ENCODE results near the gene EFCAB7. TPM values are rescaled to one million over a fixed set of nuclear protein-coding genes. Genes with fewer than 3 reads are reported as not detected.
A peak's percentile ranks its signal among the peaks of the same experiment; 100 is the strongest.

The EFCAB7 gene
- total RNA-seq: 10 to 100 TPM in 6 of 8 experiments, 1 to 10 TPM in 2; 7.9 to 27.9 (median 20.0) TPM

- in situ Hi-C loops (cut with MboI; ENCODE audit: low pct_unique_long_range_greater_than_20kb in 2 of 9, low sequenced_read_pairs in 9 of 9, unreplicated experiment in 9 of 9): no loop called here
- WGBS, 10 experiments: 0 to 3% (median 1%) methylated on average over 6 to 28 of the region's 50 CpGs; no CpG with 5 or more reads in 1 of the 10 experiments
Observed at GRCh38 chr1:63522891-63523728, at the start of gene EFCAB7, which contains the start of gene ITGB3BP. Gene EFCAB7, plus strand, starts transcription at chr1:63523525. Its CDS starts 2,048 bp downstream, at chr1:63525573. Gene ITGB3BP, minus strand, starts transcription at chr1:63523225. Its CDS starts 92 bp downstream, at chr1:63523133.

DNA sequence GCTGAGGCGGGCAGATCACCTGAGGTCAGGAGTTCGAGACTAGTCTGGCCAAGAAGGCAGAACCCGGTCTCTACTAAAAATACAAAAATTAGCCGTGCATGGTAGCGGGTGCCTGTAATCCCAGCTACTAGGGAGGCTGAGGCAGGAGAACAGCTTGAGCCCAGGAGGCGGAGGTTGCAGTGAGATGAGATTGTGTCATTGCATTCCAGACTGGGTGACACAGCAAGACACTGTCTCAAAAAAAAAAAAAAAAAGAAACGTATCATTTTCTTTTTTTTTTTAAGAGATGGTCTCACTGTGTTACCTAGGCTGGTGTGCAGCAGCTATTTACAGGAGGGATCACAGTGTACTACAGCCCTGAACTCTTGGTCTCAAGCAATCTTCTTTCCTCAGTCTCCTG lies 47.6 kb upstream of the EFCAB7 start:
- ATAC-seq (replicated peaks in 6 of 8): no peak
- in situ Hi-C loops (cut with MboI; ENCODE audit: low pct_unique_long_range_greater_than_20kb in 2 of 9, low sequenced_read_pairs in 9 of 9, unreplicated experiment in 9 of 9): no loop called here
- no peak overlapping the region for H3K4me3 ChIP-seq
- 67 to 100% (median 94%) methylated on average over 2 to 7 of the region's 7 CpGs for WGBS, 10 experiments
- no peak overlapping the region for H3K27ac ChIP-seq
- H3K4me1 ChIP-seq (replicated peaks in 1 of 2): no peaks in the 10 kb centered on the region

More at GRCh38 chr1:63522891-63523728, at the start of gene EFCAB7, which contains the start of gene ITGB3BP:
- peak within 1 kb of the TSS; percentile 92 to 98 for H3K27ac ChIP-seq
- peak within 1 kb of the TSS; percentile 75 to 90 (median 80) for H3K4me3 ChIP-seq
- H3K4me1 ChIP-seq (replicated peaks in 1 of 2): peaks cover 9 to 12% of the 10 kb centered on the region in 2 donors
- ATAC-seq (replicated peaks in 6 of 8): peak; percentile 93 to 98 (median 97)

- H3K4me3 ChIP-seq: no peak overlapping the region
- no peak for ATAC-seq (replicated peaks in 6 of 8)
- in situ Hi-C loops (cut with MboI; ENCODE audit: low pct_unique_long_range_greater_than_20kb in 2 of 9, low sequenced_read_pairs in 9 of 9, unreplicated experiment in 9 of 9): no loop called here
Observed at GRCh38 chr1:63480057-63480456, 43.3 kb upstream of the EFCAB7 start.

DNA sequence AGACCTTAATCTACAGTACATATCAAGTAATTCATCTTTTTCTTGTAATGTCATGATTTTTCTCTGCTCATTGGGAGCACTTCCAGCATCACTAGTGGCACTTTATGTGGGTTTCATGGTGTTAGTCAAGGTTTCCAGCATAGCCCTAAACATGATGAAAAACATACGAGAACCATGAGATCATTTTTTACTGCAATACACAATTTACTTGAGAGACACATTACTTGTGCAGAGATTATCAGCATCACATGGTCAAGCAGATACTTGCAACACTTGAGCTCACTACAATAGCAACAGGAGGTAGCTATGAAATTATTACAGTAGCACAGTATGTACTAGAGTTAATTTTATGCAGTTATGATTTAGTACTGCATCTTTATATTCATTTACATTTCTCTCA lies 36.7 kb upstream of the EFCAB7 start:
- Histone ChIP-seq H3K4me3 (no peak overlapping the region), H3K27ac (no peak overlapping the region), H3K4me1 (replicated peaks in 1 of 2) (no peaks in the 10 kb centered on the region)
- peak in 1 of 8 experiments; percentile 24 for ATAC-seq (replicated peaks in 6 of 8)
- in situ Hi-C loops (cut with MboI; ENCODE audit: low pct_unique_long_range_greater_than_20kb in 2 of 9, low sequenced_read_pairs in 9 of 9, unreplicated experiment in 9 of 9): no loop called here
- WGBS, 10 experiments: 33 to 100% (median 100%) methylated on average over 1 of the region's 1 CpG; no CpG with 5 or more reads in 2 of the 10 experiments

More at GRCh38 chr1:63480057-63480456, 43.3 kb upstream of the EFCAB7 start:
- 57 to 100% (median 100%) methylated on average over 1 of the region's 1 CpG; no CpG with 5 or more reads in 2 of the 10 experiments for WGBS, 10 experiments
- Histone ChIP-seq H3K27ac (no peak overlapping the region), H3K4me1 (replicated peaks in 1 of 2) (no peaks in the 10 kb centered on the region)

- Histone ChIP-seq H3K27ac (no peak overlapping the region), H3K4me1 (replicated peaks in 1 of 2) (no peaks in the 10 kb centered on the region), H3K4me3 (no peak overlapping the region)
- in situ Hi-C loops (cut with MboI; ENCODE audit: low pct_unique_long_range_greater_than_20kb in 2 of 9, low sequenced_read_pairs in 9 of 9, unreplicated experiment in 9 of 9): no loop called here
- peak in 1 of 8 experiments; percentile 77 for ATAC-seq (replicated peaks in 6 of 8)
- whole genome bisulfite sequencing, 10 experiments: 90 to 100% (median 96%) methylated on average over 1 to 8 of the region's 8 CpGs; no CpG with 5 or more reads in 1 of the 10 experiments
Observed at GRCh38 chr1:63487336-63488065, 35.8 kb upstream of the EFCAB7 start.

DNA sequence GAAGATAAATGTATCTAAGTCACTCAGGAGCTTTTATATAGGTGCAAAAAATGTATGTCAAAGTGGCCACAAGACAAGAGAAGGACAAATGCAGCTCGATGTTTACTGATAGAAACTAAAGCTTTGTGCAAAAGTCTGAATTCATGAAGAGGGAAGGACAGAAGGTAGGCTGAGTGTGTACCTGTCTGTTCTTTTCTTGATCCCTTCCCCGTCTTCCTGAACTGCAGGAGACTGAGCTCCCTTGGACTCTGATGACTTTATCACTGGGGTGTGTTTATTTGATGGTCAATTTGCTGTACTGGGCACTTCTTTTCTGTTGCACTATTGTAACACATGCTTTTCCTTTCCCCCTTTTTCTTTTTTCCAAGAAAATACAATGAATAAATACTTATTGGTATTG lies 25.7 kb upstream of the EFCAB7 start:
- Histone ChIP-seq H3K4me3 (no peak overlapping the region), H3K27ac (no peak overlapping the region), H3K4me1 (replicated peaks in 1 of 2) (no peaks in the 10 kb centered on the region)
- in situ Hi-C loops (cut with MboI; ENCODE audit: low pct_unique_long_range_greater_than_20kb in 2 of 9, low sequenced_read_pairs in 9 of 9, unreplicated experiment in 9 of 9): no loop called here
- 86 to 100% (median 100%) methylated on average over 1 to 2 of the region's 2 CpGs; no CpG with 5 or more reads in 3 of the 10 experiments for WGBS, 10 experiments
- no peak for ATAC-seq (replicated peaks in 6 of 8)

DNA sequence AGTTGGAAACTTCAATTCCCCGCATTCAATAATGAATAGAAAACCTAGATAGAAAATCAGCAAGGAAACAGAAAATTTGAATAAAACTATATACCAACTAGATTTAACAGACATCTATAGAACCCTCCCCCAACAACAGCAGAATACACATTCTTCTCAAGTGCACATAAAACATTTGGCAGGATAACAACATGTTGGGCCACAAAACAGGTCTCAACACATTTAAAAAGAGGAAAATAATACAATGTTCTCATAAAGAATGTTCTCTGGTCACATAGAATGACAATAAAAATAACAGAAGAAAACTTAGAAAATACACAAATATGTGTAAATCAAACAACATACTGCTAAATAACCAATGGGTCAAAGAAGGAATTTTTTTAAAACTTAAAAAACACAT lies 25.2 kb upstream of the EFCAB7 start:
- Histone ChIP-seq H3K4me3 (no peak overlapping the region), H3K27ac (no peak overlapping the region), H3K4me1 (replicated peaks in 1 of 2) (no peaks in the 10 kb centered on the region)
- no peak for ATAC-seq (replicated peaks in 6 of 8)
- 0 to 100% (median 91%) methylated on average over 1 of the region's 1 CpG for WGBS, 10 experiments
- in situ Hi-C loops (cut with MboI; ENCODE audit: low pct_unique_long_range_greater_than_20kb in 2 of 9, low sequenced_read_pairs in 9 of 9, unreplicated experiment in 9 of 9): no loop called here

DNA sequence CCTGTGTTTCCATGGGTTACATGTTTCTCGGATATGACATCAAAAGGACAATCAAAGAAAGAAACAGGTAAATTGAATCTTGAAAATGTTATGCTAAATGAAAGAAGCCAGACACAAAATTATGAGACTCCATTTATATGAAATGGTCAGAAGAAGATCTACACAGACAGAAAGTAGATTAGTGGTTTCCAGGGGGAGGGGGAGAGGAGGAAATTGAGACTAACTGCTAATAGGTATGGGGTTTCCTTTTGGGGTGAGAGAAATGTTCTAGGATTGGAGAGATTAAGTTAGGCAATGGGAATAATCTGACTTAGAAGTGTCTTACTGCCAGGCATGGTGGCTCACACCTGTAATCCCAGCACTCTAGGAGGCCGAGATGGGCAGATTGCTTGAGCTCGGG lies 22.1 kb upstream of the EFCAB7 start:
- no peaks in the 10 kb centered on the region for H3K4me1 ChIP-seq (replicated peaks in 1 of 2)
- 88 to 100% (median 93%) methylated on average over 1 to 3 of the region's 3 CpGs; no CpG with 5 or more reads in 2 of the 10 experiments for WGBS, 10 experiments
- H3K27ac ChIP-seq: no peak overlapping the region
- in situ Hi-C loops (cut with MboI; ENCODE audit: low pct_unique_long_range_greater_than_20kb in 2 of 9, low sequenced_read_pairs in 9 of 9, unreplicated experiment in 9 of 9): no loop called here
- no peak for ATAC-seq (replicated peaks in 6 of 8)
- no peak overlapping the region for H3K4me3 ChIP-seq

DNA sequence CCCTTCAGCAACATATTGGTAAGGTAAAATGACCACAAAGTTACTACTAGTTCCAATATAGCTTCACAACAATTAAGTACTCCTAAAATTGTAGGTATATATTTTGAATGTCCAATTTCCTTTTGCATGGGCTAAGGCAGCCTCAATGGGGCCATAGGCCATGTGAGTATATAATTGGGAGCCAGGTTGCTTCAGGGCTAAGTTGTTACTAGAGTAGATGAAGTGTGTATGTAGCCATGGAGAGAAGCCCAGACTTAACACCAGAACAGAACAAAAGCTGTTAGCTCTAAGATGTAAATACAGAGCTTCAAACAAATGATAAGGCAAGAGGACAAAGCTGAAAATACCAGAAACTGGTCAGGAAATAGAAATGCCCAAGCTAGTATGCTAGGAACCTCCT lies 16.5 kb upstream of the EFCAB7 start:
- ATAC-seq (replicated peaks in 6 of 8): no peak
- no peaks in the 10 kb centered on the region for H3K4me1 ChIP-seq (replicated peaks in 1 of 2)
- no peak overlapping the region for H3K27ac ChIP-seq
- in situ Hi-C loops (cut with MboI; ENCODE audit: low pct_unique_long_range_greater_than_20kb in 2 of 9, low sequenced_read_pairs in 9 of 9, unreplicated experiment in 9 of 9): no loop called here
- H3K4me3 ChIP-seq: no peak overlapping the region

DNA sequence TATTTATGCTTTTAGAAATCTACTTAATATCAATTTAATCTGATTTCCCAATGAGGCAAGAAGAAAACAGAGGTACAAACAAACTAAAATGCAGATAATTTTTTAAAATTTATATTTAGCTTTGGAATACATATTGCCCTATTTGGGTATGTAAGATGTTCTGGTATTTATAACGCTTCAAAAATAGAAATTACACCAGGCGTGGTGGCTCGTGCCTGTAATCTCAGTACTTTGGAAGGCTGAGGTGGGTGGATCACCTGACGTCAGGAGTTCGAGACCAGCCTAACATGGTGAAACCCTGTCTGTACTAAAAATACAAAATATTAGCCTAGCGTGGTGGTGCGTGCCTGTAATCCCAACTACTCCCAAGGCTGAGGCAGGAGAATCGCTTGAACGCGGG lies 13.6 kb upstream of the EFCAB7 start:
- in situ Hi-C loops (cut with MboI; ENCODE audit: low pct_unique_long_range_greater_than_20kb in 2 of 9, low sequenced_read_pairs in 9 of 9, unreplicated experiment in 9 of 9): no loop called here
- no peak for ATAC-seq (replicated peaks in 6 of 8)
- H3K4me3 ChIP-seq: no peak overlapping the region
- H3K4me1 ChIP-seq (replicated peaks in 1 of 2): no peaks in the 10 kb centered on the region
- no peak overlapping the region for H3K27ac ChIP-seq
- 67 to 100% (median 86%) methylated on average over 2 to 10 of the region's 10 CpGs for WGBS, 10 experiments

DNA sequence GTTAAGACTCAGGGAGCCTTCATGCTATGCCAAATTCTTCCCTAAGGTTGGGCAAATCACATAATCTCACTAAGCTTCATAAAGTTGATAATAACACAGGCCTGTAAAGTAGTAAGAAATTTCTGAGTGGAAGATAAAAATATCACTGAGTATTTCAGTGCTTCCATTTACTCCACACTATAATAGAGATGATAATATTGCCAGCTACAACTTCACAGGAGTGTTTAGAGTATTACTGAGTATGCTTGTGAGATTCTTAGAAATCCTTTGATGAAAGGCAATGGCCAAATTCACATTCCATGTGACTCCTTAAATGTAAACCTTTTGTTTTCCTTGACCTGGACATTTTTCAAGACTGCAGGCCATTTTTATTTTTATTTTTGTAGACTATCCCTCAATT lies 10.7 kb upstream of the EFCAB7 start:
- no peaks in the 10 kb centered on the region for H3K4me1 ChIP-seq (replicated peaks in 1 of 2)
- no peak for ATAC-seq (replicated peaks in 6 of 8)
- H3K4me3 ChIP-seq: no peak overlapping the region
- in situ Hi-C loops (cut with MboI; ENCODE audit: low pct_unique_long_range_greater_than_20kb in 2 of 9, low sequenced_read_pairs in 9 of 9, unreplicated experiment in 9 of 9): no loop called here
- H3K27ac ChIP-seq: no peak overlapping the region

- Histone ChIP-seq H3K4me1 (replicated peaks in 1 of 2) (no peaks in the 10 kb centered on the region), H3K27ac (no peak overlapping the region), H3K4me3 (no peak overlapping the region)
- 90 to 100% (median 97%) methylated on average over 1 to 2 of the region's 2 CpGs; no CpG with 5 or more reads in 1 of the 10 experiments for WGBS, 10 experiments
- ATAC-seq (replicated peaks in 6 of 8): no peak
- in situ Hi-C loops (cut with MboI; ENCODE audit: low pct_unique_long_range_greater_than_20kb in 2 of 9, low sequenced_read_pairs in 9 of 9, unreplicated experiment in 9 of 9): no loop called here
Observed at GRCh38 chr1:63516629-63517028, 6.7 kb upstream of the EFCAB7 start.

DNA sequence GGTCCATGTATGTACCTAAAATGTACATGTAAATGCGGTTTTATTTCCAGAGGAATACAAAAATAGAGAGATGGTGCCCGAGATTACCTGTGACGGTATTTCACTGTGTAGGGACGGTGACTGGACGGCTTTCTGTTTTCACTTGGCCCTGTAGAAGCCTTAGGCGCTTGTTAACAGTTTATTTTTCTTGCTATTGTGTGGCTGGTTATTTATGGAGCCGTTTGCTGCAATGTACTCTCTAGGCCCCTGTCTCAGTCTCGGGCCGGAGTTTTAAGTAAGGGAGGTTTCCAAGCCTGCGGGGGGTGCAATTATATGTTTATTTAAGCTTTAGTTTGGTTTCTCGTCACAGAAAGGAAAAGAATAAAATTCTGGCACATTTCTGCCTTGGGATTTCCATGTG lies 413 bp downstream of the EFCAB7 start:
- ATAC-seq (replicated peaks in 6 of 8): peak; percentile 15 to 31 (median 26)
- Histone ChIP-seq H3K4me3 (peak overlapping the region; percentile 75 to 90 (median 80)), H3K4me1 (replicated peaks in 1 of 2) (peaks cover 9 to 12% of the 10 kb centered on the region in 2 donors), H3K27ac (peak overlapping the region; percentile 92 to 98)
- in situ Hi-C loops (cut with MboI; ENCODE audit: low pct_unique_long_range_greater_than_20kb in 2 of 9, low sequenced_read_pairs in 9 of 9, unreplicated experiment in 9 of 9): no loop called here
- WGBS, 10 experiments: 0 to 6% (median 0%) methylated on average over 3 to 11 of the region's 11 CpGs
